ENCODE measurements around the gene WHRN. TPM values are rescaled to one million over a fixed set of nuclear protein-coding genes. Genes with fewer than 3 reads are reported as not detected.

WHRN gene
- total and polyA plus RNA-seq, 2 experiments from 2014 or later: 8.3 to 8.9 TPM

- Histone ChIP-seq H2AFZ (no peak overlapping the region), H3K36me3 (ENCODE audit: insufficient read depth) (no peaks in the 10 kb centered on the region), H3F3A (replicated peaks; ENCODE audit: low read depth) (no peaks in the 10 kb centered on the region), H4K20me1 (replicated peaks; ENCODE audit: insufficient read depth) (no peaks in the 10 kb centered on the region), H3K9me2 (ENCODE audit: insufficient read depth) (no peaks in the 10 kb centered on the region), H3K27ac (ENCODE audit: low read depth) (no peak overlapping the region), H3K4me1 (ENCODE audit: insufficient read depth) (no peaks in the 10 kb centered on the region), H3K4me2 (no peak overlapping the region), H3K79me2 (replicated peaks; ENCODE audit: insufficient read depth) (no peaks in the 10 kb centered on the region), H3K27me3 (ENCODE audit: insufficient read depth) (no peaks in the 10 kb centered on the region), H3K4me3 (no peak overlapping the region)
- Mint-ChIP-seq H3K36me3 (ENCODE audit: low read depth) (peaks cover 3% of the 10 kb centered on the region), H3K9me3 (peaks cover 3% of the 10 kb centered on the region; the same call in 2 of the 3 replicates), H3K27me3 (ENCODE audit: insufficient read depth, low read depth, poor library complexity) (peaks cover 16% of the 10 kb centered on the region), H3K4me3 (no peak overlapping the region), H3K27ac (no peak overlapping the region), H3K4me1 (peaks cover 20% of the 10 kb centered on the region)
- ATAC-seq: no peak
- no peak for DNase-seq (ENCODE audit: low spot score)
- TF ChIP-seq ETS1 (IDR thresholded peaks at IDR 0.05): no peak
- TF ChIP-seq ZNF331 (CRISPR knock-in tag; IDR thresholded peaks at IDR 0.05; ENCODE audit: low read depth): no peak
- TF ChIP-seq POLR2AphosphoS5 (IDR thresholded peaks at IDR 0.05; ENCODE audit: low read depth): no peak
- TF ChIP-seq NANOG (IDR thresholded peaks at IDR 0.05; ENCODE audit: borderline replicate concordance): no peak
- TF ChIP-seq ZNF114 (CRISPR knock-in tag; IDR thresholded peaks at IDR 0.05): no peak
- TF ChIP-seq EZH2phosphoT487 (IDR thresholded peaks at IDR 0.05; ENCODE audit: unreplicated experiment): no peak
- no peak for TF ChIP-seq ZNF462 (CRISPR knock-in tag; IDR thresholded peaks at IDR 0.05)
- no peak for TF ChIP-seq EZH2 (IDR thresholded peaks at IDR 0.05; ENCODE audit: low read depth, unreplicated experiment)
- TF ChIP-seq REST (IDR thresholded peaks at IDR 0.05; ENCODE audit: unreplicated experiment): no peak
- no peak for TF ChIP-seq CTCF (conservative IDR thresholded peaks at IDR 0.05; ENCODE audit: low read depth in 2 of 2)
- no peak for TF ChIP-seq STAT1 (IDR thresholded peaks at IDR 0.05; ENCODE audit: unreplicated experiment)
- TF ChIP-seq CREB1 (CRISPR knock-in tag; IDR thresholded peaks at IDR 0.05; ENCODE audit: low read depth): no peak
- no peak for TF ChIP-seq JUNB (IDR thresholded peaks at IDR 0.05; ENCODE audit: unreplicated experiment)
These were observed 34.7 kb downstream of the WHRN start for GRCh38 chr9:114470581-114470980.

Measured in GM23338 (cell line).